Stimulated activated naive CD8-positive, alpha-beta T cell treated with anti-CD3 and anti-CD28 coated beads, Interleukin-15, amount 100 ng/mL, for 72 hours (primary cell): ENCODE measurements around the gene EGR4.

ENCODE experiments used
- ATAC-seq: fragments of 150-1000 bp; cut with Tn5 transposase; 2 replicates; pipeline ENCODE4 v1.10.0; 2021; ENCODE audit warnings: mild to moderate bottlenecking, moderate library complexity
- DNase-seq, 2 donors: peaks; one replicate each; pipeline ENCODE4 v3.0.0; 2021 to 2022
- H3K27ac Mint-ChIP-seq, 2 donors: one replicate each; pipeline ENCODE4 v1.8.0; 2022; ENCODE audit warnings: mild to moderate bottlenecking in 2 of 2, mixed read lengths in 2 of 2, moderate library complexity in 2 of 2
- H3K27me3 Mint-ChIP-seq: one replicate; pipeline ENCODE4 v1.8.0; 2022; ENCODE audit warnings: mixed read lengths
- H3K4me1 Mint-ChIP-seq: one replicate; pipeline ENCODE4 v1.8.0; 2022; ENCODE audit warnings: mild to moderate bottlenecking, mixed read lengths
- H3K4me3 Mint-ChIP-seq, 2 donors: one replicate each; pipeline ENCODE4 v1.8.0; 2022; ENCODE audit warnings: mild to moderate bottlenecking in 2 of 2, mixed read lengths in 2 of 2, moderate library complexity in 1 of 2
- H3K9me3 Mint-ChIP-seq, 2 donors: one replicate each; pipeline ENCODE4 v1.8.0; 2022; ENCODE audit warnings: mixed read lengths in 2 of 2

The EGR4 gene

DNA sequence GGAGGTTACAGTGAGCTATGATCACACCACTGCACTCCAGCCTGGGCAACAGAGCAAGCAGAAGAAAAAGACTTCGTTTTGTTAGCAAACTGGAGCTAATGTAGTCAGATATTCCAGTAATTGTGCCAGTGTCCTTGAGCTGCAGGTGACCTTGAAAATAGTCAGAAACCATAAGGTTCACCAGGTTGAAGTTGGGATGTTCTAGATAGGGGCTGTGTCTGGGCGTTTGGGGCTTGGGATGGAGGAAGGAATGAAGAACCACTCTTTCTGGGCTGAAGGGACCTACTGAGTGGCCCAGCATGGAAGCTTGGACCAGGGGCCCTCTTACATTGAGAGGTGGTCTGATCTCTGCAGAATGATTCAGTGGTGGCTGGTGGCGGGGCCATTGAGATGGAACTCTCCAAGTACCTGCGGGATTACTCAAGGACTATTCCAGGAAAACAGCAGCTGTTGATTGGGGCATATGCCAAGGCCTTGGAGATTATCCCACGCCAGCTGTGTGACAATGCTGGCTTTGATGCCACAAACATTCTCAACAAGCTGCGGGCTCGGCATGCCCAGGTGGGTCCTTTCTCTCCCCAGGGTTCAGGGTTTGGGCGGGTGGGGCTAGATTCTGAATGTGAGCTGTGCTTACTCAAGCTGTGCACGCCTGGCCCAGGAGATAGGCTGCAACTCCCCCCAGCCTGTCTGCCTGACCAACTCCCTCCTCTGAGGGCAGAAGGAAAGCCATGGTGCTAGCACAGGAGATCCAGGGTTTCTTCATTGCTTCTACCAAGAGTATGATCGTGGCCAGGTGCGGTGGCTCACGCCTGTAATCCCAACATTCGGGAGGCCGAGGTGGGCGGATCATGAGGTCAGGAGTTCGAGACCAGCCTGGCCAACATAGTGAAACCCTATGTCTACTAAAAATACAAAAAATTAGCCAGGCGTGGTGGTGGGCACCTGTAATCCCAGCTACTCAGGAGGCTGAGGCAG, 42.2 kb downstream of the EGR4 start:
- no peaks in the 10 kb centered on the region for H3K4me1 Mint-ChIP-seq
- H3K4me3 Mint-ChIP-seq = no peak overlapping the region
- H3K27me3 Mint-ChIP-seq = no peaks in the 10 kb centered on the region
- H3K9me3 Mint-ChIP-seq = no peaks in the 10 kb centered on the region
- peak overlapping the region in 1 of 2 donors; percentile 9 for H3K27ac Mint-ChIP-seq
- ATAC-seq (no peak), DNase-seq (no peak)

DNA sequence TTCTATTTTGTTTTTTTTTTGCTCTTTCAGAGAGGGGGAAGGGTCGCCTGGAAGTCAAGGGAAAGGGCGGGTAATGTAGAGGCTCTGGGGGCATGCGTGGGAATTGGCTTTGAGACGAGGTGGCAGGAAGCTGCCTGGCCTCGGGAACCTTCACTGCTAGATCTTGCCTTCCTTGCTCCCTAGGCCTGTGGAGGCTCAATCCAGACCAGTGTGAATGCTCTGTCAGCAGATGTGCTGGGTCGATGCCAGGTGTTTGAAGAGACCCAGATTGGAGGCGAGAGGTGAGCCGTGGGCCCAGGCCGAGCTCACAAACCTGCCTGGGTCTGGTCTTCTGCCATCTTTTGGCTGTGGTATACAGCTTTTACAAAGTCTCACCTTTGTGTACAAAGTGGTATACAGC, 43.7 kb downstream of the EGR4 start:
- Mint-ChIP-seq H3K9me3 (no peaks in the 10 kb centered on the region), H3K27ac (peak overlapping the region; percentile 74 to 85), H3K4me3 (no peak overlapping the region), H3K27me3 (no peaks in the 10 kb centered on the region), H3K4me1 (no peaks in the 10 kb centered on the region)
- no peak for ATAC-seq
- no peak for DNase-seq

DNA sequence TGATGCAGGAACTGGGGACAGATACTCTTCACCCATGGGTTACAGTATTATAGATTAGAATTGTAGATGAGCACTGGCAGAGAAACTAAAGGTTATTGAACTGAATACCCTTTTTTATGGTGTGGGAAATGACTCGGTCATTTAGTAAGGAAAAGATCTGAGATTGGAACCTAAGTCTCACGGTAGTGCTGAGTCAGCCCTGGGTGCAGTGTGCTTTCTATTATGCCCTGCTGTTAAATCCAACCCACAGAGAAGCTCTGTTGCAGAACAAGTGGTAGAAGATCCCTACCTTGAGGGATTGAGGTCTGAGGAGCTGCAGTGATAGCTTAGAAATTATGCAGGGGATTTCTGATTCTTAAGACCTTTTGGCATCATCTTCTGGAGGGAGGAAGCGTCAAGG, 46.5 kb downstream of the EGR4 start:
- no peak for ATAC-seq
- Mint-ChIP-seq H3K27me3 (no peaks in the 10 kb centered on the region), H3K4me3 (no peak overlapping the region), H3K9me3 (no peaks in the 10 kb centered on the region), H3K27ac (peak overlapping the region in 1 of 2 donors; percentile 66), H3K4me1 (peaks cover 10% of the 10 kb centered on the region)
- no peak for DNase-seq

DNA sequence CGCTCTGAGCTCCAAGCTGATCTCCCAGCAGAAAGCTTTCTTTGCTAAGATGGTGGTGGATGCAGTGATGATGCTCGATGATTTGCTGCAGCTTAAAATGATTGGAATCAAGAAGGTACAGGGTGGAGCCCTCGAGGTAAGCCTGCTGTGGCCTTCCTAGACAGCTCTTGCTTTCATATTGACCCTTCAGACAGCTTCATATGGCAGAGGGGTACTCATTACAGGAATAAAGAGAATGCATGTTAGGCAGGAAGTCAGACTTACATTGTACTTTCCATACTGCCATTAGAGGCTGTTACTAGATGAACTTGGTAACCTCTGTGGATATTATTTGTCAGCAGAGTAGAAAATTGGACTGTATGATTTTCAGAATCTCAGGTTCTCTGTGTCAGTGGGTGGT, 48.8 kb downstream of the EGR4 start:
- DNase-seq (no peak), ATAC-seq (peak; percentile 73)
- H3K27me3 Mint-ChIP-seq = no peaks in the 10 kb centered on the region
- H3K9me3 Mint-ChIP-seq = no peaks in the 10 kb centered on the region
- H3K4me3 Mint-ChIP-seq = no peak overlapping the region
- H3K27ac Mint-ChIP-seq = peak overlapping the region in 1 of 2 donors; percentile 21
- H3K4me1 Mint-ChIP-seq = peaks cover 17% of the 10 kb centered on the region

DNA sequence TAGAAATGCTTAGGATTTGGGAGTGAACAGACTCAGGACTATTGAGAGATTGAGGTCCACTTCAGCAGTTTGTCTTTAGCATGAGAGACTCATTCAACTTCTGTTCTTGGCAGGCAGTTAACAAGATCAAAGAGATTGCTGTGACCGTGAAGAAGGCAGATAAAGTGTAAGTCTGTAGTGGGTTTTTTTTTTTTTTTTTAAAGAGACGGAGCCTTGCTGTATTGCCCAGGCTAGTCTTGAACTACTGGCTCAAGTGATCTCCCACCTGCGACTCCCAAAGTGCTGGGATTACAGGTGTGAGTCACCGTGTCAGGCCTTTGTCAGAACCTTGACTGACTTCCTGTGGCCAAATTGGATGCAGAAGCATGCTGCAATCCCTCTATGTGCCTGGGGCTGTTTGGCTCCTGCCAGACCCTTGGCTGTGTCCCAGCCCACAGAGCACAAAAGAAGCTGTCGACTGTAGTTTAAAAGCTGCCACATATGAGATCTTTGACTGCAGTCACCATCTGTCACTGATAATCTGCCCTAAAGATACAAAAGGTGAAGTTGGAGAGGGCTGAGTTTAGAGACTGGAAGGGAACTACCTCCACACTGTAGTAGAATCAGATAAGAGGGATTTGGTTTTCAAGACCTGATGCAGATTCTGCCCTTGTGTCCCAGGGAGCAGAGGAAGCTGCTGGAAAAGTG, 49.3 kb downstream of the EGR4 start:
- DNase-seq (no peak), ATAC-seq (no peak)
- no peak overlapping the region for H3K4me3 Mint-ChIP-seq
- no peaks in the 10 kb centered on the region for H3K27me3 Mint-ChIP-seq
- H3K9me3 Mint-ChIP-seq = no peaks in the 10 kb centered on the region
- peaks cover 22% of the 10 kb centered on the region for H3K4me1 Mint-ChIP-seq
- H3K27ac Mint-ChIP-seq = peak overlapping the region; percentile 27 to 48
